PC-3 (cell line): ENCODE data around the gene SLC18A2.

Source experiments
- CTCF ChIP-seq: fragments of 300-600 bp; sonication (generic); conservative IDR thresholded peaks from 2 replicates; pipeline ENCODE4 v1.5.1; 2017; ENCODE audit warnings: antibody characterized with exemption, low read depth, mild to moderate bottlenecking, low read length
- EZH2 ChIP-seq: fragments of 300-600 bp; sonication (generic); IDR thresholded peaks from one replicate; pipeline ENCODE4 v1.6.1; 2017; ENCODE audit warnings: antibody characterized with exemption, mild to moderate bottlenecking, low read length; ENCODE audit not compliant: unreplicated experiment
- EZH2phosphoT487 ChIP-seq: fragments of 300-600 bp; sonication (generic); IDR thresholded peaks from 2 replicates; pipeline ENCODE4 v1.6.1; 2018; ENCODE audit warnings: mild to moderate bottlenecking, antibody characterized with exemption, low read length, borderline replicate concordance

GRCh38 chr10:117224881-117225280 lies 16.0 kb upstream of the SLC18A2 start:
- TF ChIP-seq EZH2phosphoT487 (no peak), CTCF (no peak), EZH2 (no peak)
